WTC11 (cell line): ENCODE measurements around the gene TMEM135. TPM values are rescaled to one million over a fixed set of nuclear protein-coding genes. Genes with fewer than 3 reads are reported as not detected.

Experiments used
- ATAC-seq: fragments of 200-7000 bp; cut with Tn5 transposase; 2 replicates; pipeline ENCODE4 v1.10.0; 2021; ENCODE audit warnings: mild to moderate bottlenecking, moderate library complexity
- CTCF ChIA-PET: fragments of 300-600 bp; sonication (Branson Sonifier 250); formaldehyde crosslinking; loops from one replicate; lab custom pipeline; 2021; ENCODE audit warnings: antibody characterized with exemption; lab: Charles Lee
- POLR2A ChIA-PET: fragments of 350-600 bp; sonication (Branson Sonifier 250); formaldehyde crosslinking; loops from one replicate; lab custom pipeline; 2021; ENCODE audit warnings: antibody characterized with exemption; lab: Charles Lee
- DNase-seq: peaks from one replicate; pipeline ENCODE4 v3.0.0; 2021; ENCODE audit warnings: low spot score
- H3K27ac Mint-ChIP-seq: 2 replicates; pipeline ENCODE4 v1.8.0; 2021; ENCODE audit warnings: mixed read lengths
- H3K27me3 Mint-ChIP-seq: 2 replicates; pipeline ENCODE4 v1.8.0; 2021; ENCODE audit warnings: low read depth, mild to moderate bottlenecking, moderate library complexity, mixed read lengths
- H3K36me3 Mint-ChIP-seq: 2 replicates; pipeline ENCODE4 v1.8.0; 2021; ENCODE audit warnings: mixed read lengths
- H3K4me1 Mint-ChIP-seq: 2 replicates; pipeline ENCODE4 v1.8.0; 2022; ENCODE audit warnings: mixed read lengths
- H3K4me3 Mint-ChIP-seq: 2 replicates; pipeline ENCODE4 v1.8.0; 2021; ENCODE audit warnings: mild to moderate bottlenecking, moderate library complexity, mixed read lengths
- H3K9me3 Mint-ChIP-seq: 2 replicates; pipeline ENCODE4 v1.8.0; 2021; ENCODE audit warnings: mixed read lengths
- CREB1 ChIP-seq: sonication (generic); formaldehyde crosslinking; IDR thresholded peaks from 2 replicates; pipeline ENCODE4 v1.8.0; 2023; ENCODE audit warnings: mild to moderate bottlenecking, missing genetic modification reagents
- FOXK1 ChIP-seq: sonication (generic); formaldehyde crosslinking; IDR thresholded peaks from 2 replicates; pipeline ENCODE4 v1.8.0; 2022; ENCODE audit warnings: mild to moderate bottlenecking, moderate library complexity, missing genetic modification reagents
- IRF2 ChIP-seq: sonication (generic); formaldehyde crosslinking; IDR thresholded peaks from 2 replicates; pipeline ENCODE4 v1.8.0; 2022; ENCODE audit warnings: low read depth, missing genetic modification reagents, borderline replicate concordance
- JAZF1 ChIP-seq: fragments of 250-450 bp; sonication (Bioruptor Pico); IDR thresholded peaks from 2 replicates; pipeline ENCODE4 v1.9.0; 2021; ENCODE audit warnings: moderate library complexity, mild to moderate bottlenecking, inconsistent platforms
- MYBL2 ChIP-seq: sonication (generic); formaldehyde crosslinking; IDR thresholded peaks from 2 replicates; pipeline ENCODE4 v1.8.1; 2023; ENCODE audit warnings: mild to moderate bottlenecking, moderate library complexity, missing genetic modification reagents
- NFE2L1 ChIP-seq: sonication (generic); formaldehyde crosslinking; IDR thresholded peaks from 2 replicates; pipeline ENCODE4 v1.8.1; 2023; ENCODE audit warnings: missing genetic modification reagents
- SMAD4 ChIP-seq: sonication (generic); formaldehyde crosslinking; IDR thresholded peaks from 2 replicates; pipeline ENCODE4 v1.8.0; 2022; ENCODE audit warnings: mild to moderate bottlenecking, missing genetic modification reagents
- SOX15 ChIP-seq: fragments of 250-450 bp; sonication (Bioruptor Pico); IDR thresholded peaks from 2 replicates; pipeline ENCODE4 v1.9.0; 2021; ENCODE audit warnings: mild to moderate bottlenecking
- SP1 ChIP-seq: sonication (generic); formaldehyde crosslinking; conservative IDR thresholded peaks from 2 replicates; pipeline ENCODE4 v1.8.1; 2022; ENCODE audit warnings: missing genetic modification reagents
- ZBTB21 ChIP-seq: sonication (generic); formaldehyde crosslinking; IDR thresholded peaks from 2 replicates; pipeline ENCODE4 v1.8.1; 2023; ENCODE audit warnings: mild to moderate bottlenecking, missing genetic modification reagents, borderline replicate concordance
- total RNA-seq: library from RNA; stranded (reverse); gene quantifications from 3 replicates; pipeline ENCODE4 v1.2.3, GENCODE V29; 2021
- TF ChIP-seq, protein P1 (sequence below): sonication (generic); formaldehyde crosslinking; IDR thresholded peaks from 2 replicates; pipeline ENCODE4 v1.8.1; 2022; ENCODE audit warnings: low read depth, missing genetic modification reagents, borderline replicate concordance
- TF ChIP-seq, protein P2 (sequence below): fragments of 250-450 bp; sonication (Bioruptor Pico); IDR thresholded peaks from 2 replicates; pipeline ENCODE4 v1.8.0; 2021; ENCODE audit warnings: mild to moderate bottlenecking
- TF ChIP-seq, protein P3 (sequence below): fragments of 250-450 bp; sonication (Bioruptor Pico); IDR thresholded peaks from 2 replicates; pipeline ENCODE4 v1.9.0; 2021; ENCODE audit warnings: mild to moderate bottlenecking
- TF ChIP-seq, protein P4 (sequence below): sonication (generic); formaldehyde crosslinking; conservative IDR thresholded peaks from 2 replicates; pipeline ENCODE4 v1.8.1; 2022; ENCODE audit warnings: mild to moderate bottlenecking, missing genetic modification reagents
- TF ChIP-seq, protein P5 (sequence below): sonication (generic); formaldehyde crosslinking; IDR thresholded peaks from 2 replicates; pipeline ENCODE4 v1.8.1; 2023; ENCODE audit warnings: mild to moderate bottlenecking, missing genetic modification reagents, borderline replicate concordance
- TF ChIP-seq, protein P6 (sequence below): sonication (generic); formaldehyde crosslinking; IDR thresholded peaks from 2 replicates; pipeline ENCODE4 v1.8.0; 2022; ENCODE audit warnings: missing genetic modification reagents

TMEM135 gene
- total RNA-seq, 1 experiment from 2014 or later: 35.8 TPM

DNA sequence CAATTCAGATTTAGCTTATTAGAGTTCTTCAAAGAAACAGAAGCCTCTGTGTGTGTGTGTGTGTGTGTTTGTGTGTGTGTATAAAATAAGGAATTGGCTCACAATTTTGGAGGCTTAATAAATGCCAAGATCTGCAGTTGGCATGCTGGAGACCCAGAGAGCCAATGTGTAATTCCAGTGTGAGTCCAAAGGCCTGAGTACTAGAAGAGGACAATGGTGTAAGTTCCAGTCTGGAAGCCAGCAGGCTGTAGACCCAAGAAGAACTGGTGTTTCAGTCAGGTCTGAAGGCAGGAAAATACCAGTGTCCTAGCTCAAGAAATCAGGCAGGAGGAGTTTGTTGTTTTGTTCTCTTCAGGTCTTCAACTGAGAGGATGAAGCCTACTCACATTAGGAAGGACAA lies 20.0 kb downstream of the TMEM135 start:
- Mint-ChIP-seq H3K36me3 (no peaks in the 10 kb centered on the region), H3K27ac (peak overlapping the region; percentile 21; the same call in 1 of the 2 replicates), H3K4me1 (peaks cover 17% of the 10 kb centered on the region), H3K9me3 (no peaks in the 10 kb centered on the region), H3K27me3 (no peaks in the 10 kb centered on the region), H3K4me3 (no peak overlapping the region)
- DNase-seq (no peak), ATAC-seq (peak; percentile 34; the same call in 1 of the 2 replicates)
- TF ChIP-seq, protein P1, sequence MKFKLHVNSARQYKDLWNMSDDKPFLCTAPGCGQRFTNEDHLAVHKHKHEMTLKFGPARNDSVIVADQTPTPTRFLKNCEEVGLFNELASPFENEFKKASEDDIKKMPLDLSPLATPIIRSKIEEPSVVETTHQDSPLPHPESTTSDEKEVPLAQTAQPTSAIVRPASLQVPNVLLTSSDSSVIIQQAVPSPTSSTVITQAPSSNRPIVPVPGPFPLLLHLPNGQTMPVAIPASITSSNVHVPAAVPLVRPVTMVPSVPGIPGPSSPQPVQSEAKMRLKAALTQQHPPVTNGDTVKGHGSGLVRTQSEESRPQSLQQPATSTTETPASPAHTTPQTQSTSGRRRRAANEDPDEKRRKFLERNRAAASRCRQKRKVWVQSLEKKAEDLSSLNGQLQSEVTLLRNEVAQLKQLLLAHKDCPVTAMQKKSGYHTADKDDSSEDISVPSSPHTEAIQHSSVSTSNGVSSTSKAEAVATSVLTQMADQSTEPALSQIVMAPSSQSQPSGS: no peak
- TF ChIP-seq MYBL2 (CRISPR knock-in tag) (no peak), ZBTB21 (CRISPR knock-in tag) (no peak), NFE2L1 (no peak), SMAD4 (CRISPR knock-in tag) (no peak), FOXK1 (no peak), SOX15 (CRISPR knock-in tag) (no peak), JAZF1 (CRISPR knock-in tag) (no peak), SP1 (CRISPR knock-in tag) (no peak), IRF2 (CRISPR knock-in tag) (no peak), CREB1 (CRISPR knock-in tag) (no peak)
- TF ChIP-seq, protein P2, sequence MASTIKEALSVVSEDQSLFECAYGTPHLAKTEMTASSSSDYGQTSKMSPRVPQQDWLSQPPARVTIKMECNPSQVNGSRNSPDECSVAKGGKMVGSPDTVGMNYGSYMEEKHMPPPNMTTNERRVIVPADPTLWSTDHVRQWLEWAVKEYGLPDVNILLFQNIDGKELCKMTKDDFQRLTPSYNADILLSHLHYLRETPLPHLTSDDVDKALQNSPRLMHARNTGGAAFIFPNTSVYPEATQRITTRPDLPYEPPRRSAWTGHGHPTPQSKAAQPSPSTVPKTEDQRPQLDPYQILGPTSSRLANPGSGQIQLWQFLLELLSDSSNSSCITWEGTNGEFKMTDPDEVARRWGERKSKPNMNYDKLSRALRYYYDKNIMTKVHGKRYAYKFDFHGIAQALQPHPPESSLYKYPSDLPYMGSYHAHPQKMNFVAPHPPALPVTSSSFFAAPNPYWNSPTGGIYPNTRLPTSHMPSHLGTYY (CRISPR knock-in tag): no peak
- TF ChIP-seq, protein P3, sequence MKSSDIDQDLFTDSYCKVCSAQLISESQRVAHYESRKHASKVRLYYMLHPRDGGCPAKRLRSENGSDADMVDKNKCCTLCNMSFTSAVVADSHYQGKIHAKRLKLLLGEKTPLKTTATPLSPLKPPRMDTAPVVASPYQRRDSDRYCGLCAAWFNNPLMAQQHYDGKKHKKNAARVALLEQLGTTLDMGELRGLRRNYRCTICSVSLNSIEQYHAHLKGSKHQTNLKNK (CRISPR knock-in tag): no peak
- TF ChIP-seq, protein P4, sequence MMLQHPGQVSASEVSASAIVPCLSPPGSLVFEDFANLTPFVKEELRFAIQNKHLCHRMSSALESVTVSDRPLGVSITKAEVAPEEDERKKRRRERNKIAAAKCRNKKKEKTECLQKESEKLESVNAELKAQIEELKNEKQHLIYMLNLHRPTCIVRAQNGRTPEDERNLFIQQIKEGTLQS (CRISPR knock-in tag): no peak
- TF ChIP-seq, protein P5, sequence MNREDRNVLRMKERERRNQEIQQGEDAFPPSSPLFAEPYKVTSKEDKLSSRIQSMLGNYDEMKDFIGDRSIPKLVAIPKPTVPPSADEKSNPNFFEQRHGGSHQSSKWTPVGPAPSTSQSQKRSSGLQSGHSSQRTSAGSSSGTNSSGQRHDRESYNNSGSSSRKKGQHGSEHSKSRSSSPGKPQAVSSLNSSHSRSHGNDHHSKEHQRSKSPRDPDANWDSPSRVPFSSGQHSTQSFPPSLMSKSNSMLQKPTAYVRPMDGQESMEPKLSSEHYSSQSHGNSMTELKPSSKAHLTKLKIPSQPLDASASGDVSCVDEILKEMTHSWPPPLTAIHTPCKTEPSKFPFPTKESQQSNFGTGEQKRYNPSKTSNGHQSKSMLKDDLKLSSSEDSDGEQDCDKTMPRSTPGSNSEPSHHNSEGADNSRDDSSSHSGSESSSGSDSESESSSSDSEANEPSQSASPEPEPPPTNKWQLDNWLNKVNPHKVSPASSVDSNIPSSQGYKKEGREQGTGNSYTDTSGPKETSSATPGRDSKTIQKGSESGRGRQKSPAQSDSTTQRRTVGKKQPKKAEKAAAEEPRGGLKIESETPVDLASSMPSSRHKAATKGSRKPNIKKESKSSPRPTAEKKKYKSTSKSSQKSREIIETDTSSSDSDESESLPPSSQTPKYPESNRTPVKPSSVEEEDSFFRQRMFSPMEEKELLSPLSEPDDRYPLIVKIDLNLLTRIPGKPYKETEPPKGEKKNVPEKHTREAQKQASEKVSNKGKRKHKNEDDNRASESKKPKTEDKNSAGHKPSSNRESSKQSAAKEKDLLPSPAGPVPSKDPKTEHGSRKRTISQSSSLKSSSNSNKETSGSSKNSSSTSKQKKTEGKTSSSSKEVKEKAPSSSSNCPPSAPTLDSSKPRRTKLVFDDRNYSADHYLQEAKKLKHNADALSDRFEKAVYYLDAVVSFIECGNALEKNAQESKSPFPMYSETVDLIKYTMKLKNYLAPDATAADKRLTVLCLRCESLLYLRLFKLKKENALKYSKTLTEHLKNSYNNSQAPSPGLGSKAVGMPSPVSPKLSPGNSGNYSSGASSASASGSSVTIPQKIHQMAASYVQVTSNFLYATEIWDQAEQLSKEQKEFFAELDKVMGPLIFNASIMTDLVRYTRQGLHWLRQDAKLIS (CRISPR knock-in tag): no peak
- TF ChIP-seq, protein P6, sequence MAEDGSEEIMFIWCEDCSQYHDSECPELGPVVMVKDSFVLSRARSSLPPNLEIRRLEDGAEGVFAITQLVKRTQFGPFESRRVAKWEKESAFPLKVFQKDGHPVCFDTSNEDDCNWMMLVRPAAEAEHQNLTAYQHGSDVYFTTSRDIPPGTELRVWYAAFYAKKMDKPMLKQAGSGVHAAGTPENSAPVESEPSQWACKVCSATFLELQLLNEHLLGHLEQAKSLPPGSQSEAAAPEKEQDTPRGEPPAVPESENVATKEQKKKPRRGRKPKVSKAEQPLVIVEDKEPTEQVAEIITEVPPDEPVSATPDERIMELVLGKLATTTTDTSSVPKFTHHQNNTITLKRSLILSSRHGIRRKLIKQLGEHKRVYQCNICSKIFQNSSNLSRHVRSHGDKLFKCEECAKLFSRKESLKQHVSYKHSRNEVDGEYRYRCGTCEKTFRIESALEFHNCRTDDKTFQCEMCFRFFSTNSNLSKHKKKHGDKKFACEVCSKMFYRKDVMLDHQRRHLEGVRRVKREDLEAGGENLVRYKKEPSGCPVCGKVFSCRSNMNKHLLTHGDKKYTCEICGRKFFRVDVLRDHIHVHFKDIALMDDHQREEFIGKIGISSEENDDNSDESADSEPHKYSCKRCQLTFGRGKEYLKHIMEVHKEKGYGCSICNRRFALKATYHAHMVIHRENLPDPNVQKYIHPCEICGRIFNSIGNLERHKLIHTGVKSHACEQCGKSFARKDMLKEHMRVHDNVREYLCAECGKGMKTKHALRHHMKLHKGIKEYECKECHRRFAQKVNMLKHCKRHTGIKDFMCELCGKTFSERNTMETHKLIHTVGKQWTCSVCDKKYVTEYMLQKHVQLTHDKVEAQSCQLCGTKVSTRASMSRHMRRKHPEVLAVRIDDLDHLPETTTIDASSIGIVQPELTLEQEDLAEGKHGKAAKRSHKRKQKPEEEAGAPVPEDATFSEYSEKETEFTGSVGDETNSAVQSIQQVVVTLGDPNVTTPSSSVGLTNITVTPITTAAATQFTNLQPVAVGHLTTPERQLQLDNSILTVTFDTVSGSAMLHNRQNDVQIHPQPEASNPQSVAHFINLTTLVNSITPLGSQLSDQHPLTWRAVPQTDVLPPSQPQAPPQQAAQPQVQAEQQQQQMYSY (CRISPR knock-in tag): no peak
- ChIA-PET CTCF (interaction anchor here (1.0 to 1.3 kb wide), 2 partner anchors 40 to 63 kb away, joined by 3 read pairs; no protein-coding TSS in a partner anchor), POLR2A (no interaction called here)
